H7 (cell line): ENCODE data around the gene BCCIP. TPM values are rescaled to one million over a fixed set of nuclear protein-coding genes. Genes with fewer than 3 reads are reported as not detected.
A peak's percentile ranks its signal among the peaks of the same experiment; 100 is the strongest.

Experiments used
- DNase-seq: peaks from one replicate; pipeline ENCODE4 v3.0.0; 2012
- H3K27me3 ChIP-seq: 2 replicates; pipeline ENCODE4 v1.6.0; 2011; ENCODE audit warnings: mild to moderate bottlenecking, low read length; ENCODE audit not compliant: control insufficient read depth, insufficient read depth
- H3K36me3 ChIP-seq: replicated peaks from 2 replicates; pipeline ENCODE4 v1.5.1; 2011; ENCODE audit warnings: low read length; ENCODE audit not compliant: control insufficient read depth, insufficient read depth
- H3K4me3 ChIP-seq: 2 replicates; pipeline ENCODE4 v1.5.1; 2011; ENCODE audit warnings: low read depth, mild to moderate bottlenecking, control low read depth, low read length, moderate library complexity; ENCODE audit not compliant: insufficient read depth
- total RNA-seq: library from RNA; depleted of rRNA; stranded (reverse); fragments of >200 nt; shearing (Covaris generic); gene quantifications from 2 replicates; pipeline ENCODE4 v1.2.3, GENCODE V29; 2014

Gene BCCIP
- total RNA-seq, 1 experiment from 2014 or later = 72.6 TPM

DNA sequence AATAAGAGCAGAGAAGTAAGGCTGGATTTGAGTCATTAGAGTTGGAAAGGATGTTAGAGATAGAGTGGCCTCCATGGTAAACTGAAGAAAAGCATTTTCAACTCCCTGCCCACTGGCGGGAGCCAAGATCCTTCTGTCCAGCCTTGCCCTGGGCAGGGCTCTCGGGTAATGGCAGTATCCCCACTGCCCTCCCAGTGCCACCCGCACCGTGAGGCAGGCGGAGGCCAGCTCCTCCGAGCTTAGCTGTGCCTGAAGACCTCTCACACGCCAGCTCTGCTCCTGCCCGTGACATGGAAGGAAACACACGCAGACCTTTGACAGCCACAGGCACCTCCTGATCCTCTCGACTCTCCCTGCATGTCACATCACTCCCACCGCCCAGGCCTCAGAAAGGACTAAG is 22.3 kb downstream of the BCCIP start:
- H3K27me3 ChIP-seq = no peaks in the 10 kb centered on the region
- H3K36me3 ChIP-seq = peaks cover 6% of the 10 kb centered on the region

DNA sequence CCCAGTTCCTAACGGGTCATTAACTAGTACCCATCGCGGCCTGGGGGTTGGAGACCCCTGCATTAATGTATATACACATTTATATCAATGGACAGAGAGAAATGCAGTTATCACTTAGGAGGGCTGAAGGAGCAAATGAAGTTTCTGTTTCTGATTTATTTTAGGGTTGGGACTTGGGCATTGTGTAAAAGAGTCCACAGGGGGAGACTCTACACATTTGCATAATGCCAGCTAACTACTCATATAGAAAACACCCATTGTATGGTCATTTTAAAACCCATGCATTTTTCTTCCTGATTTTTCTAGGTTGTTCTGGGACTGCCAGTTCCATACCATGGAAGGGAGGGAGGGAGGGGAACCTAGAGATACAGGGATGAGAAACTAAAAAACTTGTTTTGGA is 23.5 kb downstream of the BCCIP start:
- Histone ChIP-seq H3K4me3 (no peak overlapping the region), H3K27me3 (no peaks in the 10 kb centered on the region), H3K36me3 (peaks cover 3% of the 10 kb centered on the region)
- no peak for DNase-seq

More for the DNA sequence above, 22.3 kb downstream of the BCCIP start:
- no peak for DNase-seq
- no peak overlapping the region for H3K4me3 ChIP-seq

DNA sequence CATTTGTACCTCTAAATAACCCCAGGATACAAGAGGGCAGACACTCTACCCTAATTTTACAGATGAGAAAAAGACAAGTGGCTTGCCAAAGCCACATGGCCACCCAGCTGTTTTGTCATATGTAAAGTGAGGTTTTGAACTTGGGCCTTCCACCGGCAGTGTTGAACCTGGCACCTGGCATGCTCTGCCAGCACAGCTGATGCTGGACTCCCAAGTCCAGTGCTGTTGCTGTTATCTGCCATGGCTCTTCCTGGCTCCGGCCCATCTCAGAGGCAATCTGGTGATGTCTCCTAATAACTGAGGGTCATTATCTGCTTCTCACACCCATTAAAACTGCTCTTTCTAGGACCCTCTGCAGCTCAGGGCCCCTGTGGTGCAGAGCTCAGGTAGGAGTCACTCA is 25.0 kb downstream of the BCCIP start:
- Histone ChIP-seq H3K4me3 (no peak overlapping the region), H3K36me3 (peaks cover 3% of the 10 kb centered on the region), H3K27me3 (no peaks in the 10 kb centered on the region)
- no peak for DNase-seq

DNA sequence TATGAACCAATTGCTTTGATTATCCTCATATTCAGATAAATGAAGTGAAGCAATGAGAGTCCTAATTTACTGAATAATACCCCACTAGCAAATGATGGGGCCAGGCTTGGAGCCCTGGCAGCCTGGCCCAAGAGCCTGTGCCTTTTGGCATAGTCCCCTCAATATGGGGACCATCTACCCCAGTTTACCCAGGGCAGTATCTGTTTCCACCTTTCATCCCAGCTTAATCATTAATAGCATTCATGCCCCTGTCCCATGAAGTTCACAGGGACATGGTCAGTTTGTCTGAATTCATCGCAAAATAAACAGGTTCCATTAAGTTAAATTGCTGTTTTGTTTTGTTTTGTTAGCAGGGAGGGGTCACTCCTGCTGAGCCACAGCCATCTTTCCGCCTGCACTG is 25.5 kb downstream of the BCCIP start:
- no peak for DNase-seq
- peaks cover 3% of the 10 kb centered on the region for H3K36me3 ChIP-seq
- H3K27me3 ChIP-seq = no peaks in the 10 kb centered on the region
- H3K4me3 ChIP-seq = no peak overlapping the region

DNA sequence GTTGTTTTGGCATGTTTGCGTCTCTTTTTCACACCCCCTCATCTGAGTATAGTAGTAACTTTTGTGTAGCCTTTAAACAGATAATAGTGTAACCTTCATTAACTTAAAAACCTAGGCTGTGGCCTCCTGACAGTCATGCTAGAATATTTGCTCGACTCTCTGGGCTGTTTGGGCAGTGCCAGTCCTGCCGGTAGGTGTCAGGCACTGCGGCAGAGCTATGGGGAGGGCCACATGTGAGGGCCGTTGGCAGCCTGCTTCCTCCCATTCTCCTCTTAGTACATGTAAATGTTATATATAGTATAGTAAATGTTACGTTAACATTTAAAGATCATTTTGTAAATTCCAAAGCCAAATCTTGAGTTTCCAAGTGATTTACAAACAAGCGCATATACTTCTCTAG is 26.1 kb downstream of the BCCIP start:
- H3K4me3 ChIP-seq = no peak overlapping the region

DNA sequence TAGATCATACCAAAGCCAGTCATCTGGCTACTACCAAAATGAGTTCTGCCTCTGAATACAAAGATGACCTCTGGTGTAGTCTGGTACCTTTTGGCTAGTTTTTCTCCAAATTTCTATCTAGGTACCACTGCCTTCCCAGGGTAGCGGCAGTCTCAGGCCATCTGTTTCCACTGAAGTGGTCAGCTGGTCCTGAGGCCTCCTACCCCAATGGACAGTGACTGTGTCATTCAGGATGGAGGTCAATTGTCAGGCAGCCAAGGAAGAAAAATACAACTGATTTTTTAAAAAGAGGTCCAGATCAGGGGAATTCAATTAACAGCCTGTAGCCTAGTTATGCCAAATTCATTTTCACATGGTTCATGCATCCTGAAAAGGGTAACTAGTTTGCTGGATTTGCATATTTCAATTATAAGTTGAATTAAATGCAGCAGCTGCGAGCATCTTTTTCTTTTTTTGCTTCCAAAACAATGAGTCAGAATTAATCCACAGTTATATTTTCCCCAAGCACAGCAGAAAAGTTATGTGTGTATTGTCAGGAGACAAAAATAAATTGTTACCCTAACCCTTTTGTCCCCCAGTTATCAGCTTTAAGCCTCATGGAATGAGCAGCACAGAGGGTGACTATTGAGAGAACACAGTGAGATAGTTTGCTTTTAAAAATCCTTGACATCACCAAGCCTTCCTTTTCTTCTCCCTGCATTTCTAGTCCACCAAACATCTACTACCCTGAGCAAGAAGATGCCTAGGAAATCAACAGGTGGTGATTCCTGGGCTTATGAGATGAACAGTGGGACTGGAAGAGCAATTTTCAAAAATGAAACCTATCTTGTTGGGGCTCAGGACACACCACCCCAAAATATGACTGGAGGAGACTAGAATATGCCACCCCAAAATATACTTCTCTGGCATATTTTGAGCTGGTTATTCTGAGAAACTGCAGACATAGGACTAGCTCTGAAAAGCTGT is 27.7 kb downstream of the BCCIP start:
- no peak for DNase-seq
- no peak overlapping the region for H3K4me3 ChIP-seq
- H3K36me3 ChIP-seq = peaks cover 3% of the 10 kb centered on the region
- H3K27me3 ChIP-seq = no peaks in the 10 kb centered on the region

More for the DNA sequence above, 26.1 kb downstream of the BCCIP start:
- H3K27me3 ChIP-seq = no peaks in the 10 kb centered on the region
- no peak for DNase-seq
- peaks cover 3% of the 10 kb centered on the region for H3K36me3 ChIP-seq

DNA sequence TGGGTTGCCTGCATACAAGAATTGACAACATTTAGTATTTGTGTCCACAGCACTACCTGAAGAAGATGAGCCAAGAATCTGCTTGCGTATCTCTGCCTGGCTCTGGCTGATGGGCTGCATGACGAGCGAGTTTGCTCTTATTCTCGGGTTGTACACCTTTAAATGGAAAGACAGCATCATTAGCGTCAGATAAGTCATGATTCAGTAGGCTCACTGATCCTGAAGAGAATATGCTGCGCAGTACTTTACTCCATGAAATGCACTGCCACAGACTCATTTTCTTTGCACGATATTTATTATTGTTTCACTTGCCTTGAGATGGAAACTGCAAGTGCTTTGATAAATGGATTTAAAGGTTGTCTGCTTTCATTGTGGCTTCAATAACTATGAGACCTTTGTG is 29.1 kb downstream of the BCCIP start:
- H3K36me3 ChIP-seq = peaks cover 3% of the 10 kb centered on the region; the same call in 1 of the 2 replicates
- no peak for DNase-seq
- no peak overlapping the region for H3K4me3 ChIP-seq
- H3K27me3 ChIP-seq = no peaks in the 10 kb centered on the region

DNA sequence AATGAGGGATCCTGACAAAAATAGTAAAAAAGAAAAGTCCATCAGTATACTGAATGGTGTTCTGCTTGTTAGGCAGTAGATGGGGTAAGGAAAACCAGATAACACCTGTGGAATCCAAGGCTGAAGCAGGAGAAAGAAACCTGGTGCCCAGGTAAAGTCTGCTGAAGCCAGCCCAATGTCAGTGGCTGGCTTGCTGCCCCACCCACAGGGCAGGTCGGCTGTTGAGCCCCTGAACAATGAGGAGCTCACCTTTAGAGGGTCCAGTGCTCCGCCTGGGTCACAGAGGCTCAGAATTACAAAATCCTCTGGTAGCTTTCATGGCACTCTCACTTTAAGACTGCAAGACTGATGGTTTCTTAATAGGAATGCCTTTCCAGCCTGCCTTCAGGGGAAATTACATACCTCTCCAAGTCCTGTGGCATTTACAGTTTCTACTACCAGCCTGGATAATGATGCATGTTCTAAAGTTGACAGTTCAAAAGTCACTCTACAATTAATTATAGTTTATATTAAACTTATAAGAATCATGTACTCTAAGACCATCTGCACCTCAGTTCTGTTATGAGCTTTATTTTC is 33.9 kb downstream of the BCCIP start:
- H3K27me3 ChIP-seq = no peaks in the 10 kb centered on the region
- peak; percentile 36 for DNase-seq
- peaks cover 3% of the 10 kb centered on the region for H3K36me3 ChIP-seq
- H3K4me3 ChIP-seq = no peak overlapping the region

DNA sequence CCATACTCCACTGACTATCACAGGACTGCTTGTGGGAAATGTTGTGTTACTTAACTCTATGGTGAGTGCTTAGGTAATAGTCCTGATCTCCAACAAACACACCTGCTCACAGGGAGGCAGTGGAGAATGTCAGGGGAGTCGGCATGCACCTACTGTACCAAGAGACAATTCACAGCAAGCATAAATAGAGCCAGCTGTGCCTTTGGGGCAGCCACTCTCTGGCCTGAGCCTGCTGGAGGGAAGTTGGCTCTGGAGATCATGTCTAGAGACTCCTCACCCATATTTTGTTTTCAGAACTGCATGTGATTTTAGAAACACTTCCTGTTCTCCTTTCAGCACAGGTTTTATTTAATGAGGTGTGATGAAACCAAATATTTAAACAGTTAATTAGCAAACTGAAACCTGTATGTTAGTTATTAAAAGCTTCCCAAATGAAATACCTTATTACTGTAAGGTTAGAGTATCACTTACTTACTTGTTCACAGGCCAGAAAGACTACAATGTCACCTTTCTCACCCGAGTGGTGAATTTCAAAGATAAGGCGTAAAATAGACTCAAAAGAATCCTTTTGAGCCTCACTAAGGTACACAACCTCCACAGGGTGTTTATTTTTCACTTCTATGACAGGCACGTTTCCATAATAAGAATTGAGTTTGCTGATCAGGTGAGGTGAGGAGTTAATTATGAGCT is 35.9 kb downstream of the BCCIP start:
- Histone ChIP-seq H3K36me3 (peaks cover 5% of the 10 kb centered on the region), H3K4me3 (no peak overlapping the region), H3K27me3 (no peaks in the 10 kb centered on the region)
- DNase-seq = no peak

DNA sequence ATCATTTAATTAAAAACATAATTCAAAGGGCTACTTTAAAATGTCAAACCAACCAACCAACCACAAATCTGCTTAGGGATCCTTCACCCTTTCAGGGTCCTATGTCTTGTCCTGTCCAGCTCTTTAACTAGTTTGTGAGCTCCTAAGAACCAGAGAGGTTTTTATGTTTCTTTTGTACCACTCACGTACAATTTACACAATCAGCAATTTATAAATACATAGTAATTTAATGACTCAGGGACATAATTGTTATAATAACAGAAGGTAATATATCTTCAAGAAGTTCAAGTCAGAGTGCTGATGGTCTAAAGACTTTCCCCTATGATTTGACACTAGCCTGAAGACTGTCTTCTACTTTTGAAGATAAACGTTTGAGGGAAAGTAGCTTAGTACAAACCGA is 41.8 kb downstream of the BCCIP start:
- H3K27me3 ChIP-seq = no peaks in the 10 kb centered on the region
- H3K4me3 ChIP-seq = no peak overlapping the region
- no peak for DNase-seq
- peaks cover 9% of the 10 kb centered on the region for H3K36me3 ChIP-seq

DNA sequence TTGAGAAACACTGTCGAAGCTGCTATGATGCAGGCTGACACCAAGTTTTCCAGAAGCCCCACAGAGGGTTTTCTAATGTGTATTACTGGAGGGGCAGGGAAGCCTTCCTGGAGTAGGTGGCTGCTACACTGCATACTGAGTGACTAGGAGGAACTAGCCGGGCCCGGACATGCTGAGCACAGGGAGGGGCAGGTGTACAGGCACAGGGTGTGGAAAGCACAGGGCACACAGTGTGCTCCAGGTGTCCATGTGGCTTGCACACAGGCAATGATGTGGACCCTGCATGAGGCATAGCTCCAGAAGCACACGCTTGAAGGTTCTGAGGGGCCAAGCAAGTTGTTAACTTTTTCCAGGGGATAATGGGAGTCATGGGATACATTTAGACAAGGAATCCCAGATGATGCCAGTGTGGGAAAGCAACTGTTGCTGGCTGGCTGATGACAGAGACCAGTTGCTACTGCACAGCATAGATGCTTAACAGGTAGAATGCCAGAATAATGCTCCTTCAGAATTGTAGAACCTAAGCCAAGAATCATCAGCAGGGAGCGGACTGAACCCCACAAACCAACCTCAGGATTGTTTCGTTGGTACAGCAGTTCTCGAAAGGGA is 43.2 kb downstream of the BCCIP start:
- no peak overlapping the region for H3K4me3 ChIP-seq
- H3K27me3 ChIP-seq = no peaks in the 10 kb centered on the region
- no peak for DNase-seq
- H3K36me3 ChIP-seq = peaks cover 9% of the 10 kb centered on the region

DNA sequence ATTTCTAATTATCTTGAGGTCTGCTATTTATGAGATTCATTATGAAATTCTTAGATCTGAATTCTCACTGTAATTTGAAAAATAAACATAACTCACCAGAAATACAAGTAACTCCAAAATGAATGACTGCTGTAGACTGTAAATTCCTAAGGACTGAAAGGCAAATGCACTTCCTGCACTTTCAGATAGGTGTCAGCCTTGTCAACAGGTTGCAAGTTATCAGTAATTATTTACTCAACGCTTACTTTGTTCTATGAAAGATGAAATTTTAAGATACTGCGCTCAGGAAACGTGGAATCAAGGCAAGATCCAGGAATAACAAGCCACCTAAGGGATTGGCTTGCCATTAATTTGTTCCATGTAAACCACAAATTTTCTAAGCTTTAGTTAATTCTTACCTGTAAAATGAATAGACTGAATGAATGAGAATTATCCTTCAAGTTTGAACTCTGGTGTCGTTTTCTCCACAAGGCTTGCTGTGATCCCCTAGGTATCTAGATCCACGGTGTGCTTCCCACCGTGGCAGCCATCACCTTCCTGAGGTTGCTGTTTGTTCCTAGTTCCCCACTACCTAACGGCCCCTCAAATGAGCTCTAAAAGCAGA is 45.1 kb downstream of the BCCIP start:
- peak; percentile 50 for DNase-seq
- H3K27me3 ChIP-seq = no peaks in the 10 kb centered on the region
- peaks cover 9% of the 10 kb centered on the region for H3K36me3 ChIP-seq
- H3K4me3 ChIP-seq = no peak overlapping the region

DNA sequence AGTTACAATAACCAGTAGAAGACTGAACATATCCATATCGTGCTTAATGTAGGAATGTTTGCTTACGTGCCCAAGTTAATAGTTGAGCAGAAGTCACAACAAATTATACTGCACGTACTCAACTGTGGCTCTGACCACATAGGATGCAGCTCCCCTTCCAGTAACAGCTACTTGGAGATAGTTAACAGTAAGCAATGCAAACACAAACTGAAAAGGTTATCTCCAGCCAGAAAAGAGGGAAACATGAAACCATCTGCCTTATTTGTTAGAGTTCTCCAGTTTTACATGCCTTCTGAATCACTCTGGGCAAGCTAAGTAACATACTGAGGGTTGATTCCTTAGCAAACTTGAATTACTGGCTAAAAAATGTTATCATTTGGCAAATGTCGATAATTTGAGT is 48.0 kb downstream of the BCCIP start:
- H3K27me3 ChIP-seq = no peaks in the 10 kb centered on the region
- DNase-seq = no peak

More for the DNA sequence above, 48.0 kb downstream of the BCCIP start:
- Histone ChIP-seq H3K4me3 (no peak overlapping the region), H3K36me3 (peaks cover 8% of the 10 kb centered on the region)
